Spleen (tissue), 11 donors: ENCODE results near the gene H1-8. TPM values are rescaled to one million over a fixed set of nuclear protein-coding genes. Genes with fewer than 3 reads are reported as not detected.

Source experiments
- DNase-seq: peaks from one replicate; pipeline ENCODE4 v3.0.0-alpha.2; 2020
- H3K27ac ChIP-seq, 8 donors: fragments of 200-600 bp; sonication (generic) in 7 of 8; 1 replicate in 4 of 8; 2 replicates in 4 of 8; pipeline versions ENCODE4 v1.5.0 to v1.8.0; 2016 to 2021; ENCODE audit warnings: inconsistent platforms in 4 of 8, mild to moderate bottlenecking in 4 of 8, moderate library complexity in 1 of 8
- H3K27me3 ChIP-seq, 7 donors: fragments of 200-600 bp; sonication (generic) in 6 of 7; replicated peaks in 1 of 7; 1 replicate in 4 of 7; 2 replicates in 3 of 7; pipeline versions ENCODE4 v1.5.0 to v1.8.0; 2016 to 2021; ENCODE audit warnings: inconsistent platforms in 3 of 7, mild to moderate bottlenecking in 1 of 7
- H3K36me3 ChIP-seq, 6 donors: fragments of 200-600 bp; sonication (generic) in 5 of 6; 1 replicate in 4 of 6; 2 replicates in 2 of 6; pipeline versions ENCODE4 v1.5.0 to v1.8.0; 2016 to 2021; ENCODE audit warnings: inconsistent platforms in 2 of 6
- H3K4me1 ChIP-seq, 6 donors: fragments of 200-600 bp; sonication (generic) in 5 of 6; 1 replicate in 3 of 6; 2 replicates in 3 of 6; pipeline versions ENCODE4 v1.5.0 to v1.8.0; 2016 to 2021; ENCODE audit warnings: inconsistent platforms in 3 of 6
- H3K4me3 ChIP-seq, 8 donors: fragments of 200-600 bp; sonication (generic) in 7 of 8; 1 replicate in 4 of 8; 2 replicates in 4 of 8; pipeline versions ENCODE4 v1.5.0 to v1.8.0; 2016 to 2021; ENCODE audit warnings: inconsistent platforms in 4 of 8, mild to moderate bottlenecking in 4 of 8, moderate library complexity in 2 of 8
- H3K9me3 ChIP-seq, 8 donors: fragments of 200-600 bp; sonication (generic) in 7 of 8; 1 replicate in 4 of 8; 2 replicates in 4 of 8; pipeline versions ENCODE4 v1.5.0 to v1.8.0; 2016 to 2021; ENCODE audit warnings: inconsistent platforms in 4 of 8
- POLR2A ChIP-seq, 3 donors: fragments of 450-650 bp; IDR thresholded peaks; one replicate each; pipeline ENCODE4 v1.5.1; 2017; ENCODE audit warnings: antibody characterized with exemption in 3 of 3, mild to moderate bottlenecking in 1 of 3
- POLR2AphosphoS5 ChIP-seq, 3 donors: sonication (generic); formaldehyde crosslinking; IDR thresholded peaks; one replicate each; pipeline ENCODE4 v1.5.1; 2017; ENCODE audit warnings: antibody characterized with exemption in 3 of 3
- WGBS, 5 donors: extraction: QIAGEN DNeasy Blood & Tissue Kit in 3 of 5; methylation state at CpG; one replicate each; pipeline versions ENCODE4 v1.1.5 to v1.1.7; 2013 to 2018; 5-methylcytosine and 5-hydroxymethylcytosine counted together
- intact Hi-C: fragments of 100-400 bp; cut with DNase I; formaldehyde crosslinking; loops from one replicate; pipeline ENCODE4 v1.15.0; 2023; ENCODE audit warnings: low total_unique reads
- polyA plus RNA-seq, 3 donors: library from polyadenylated mRNA; stranded (reverse); fragments of 200-250 nt; gene quantifications; one replicate each; pipeline ENCODE4 v1.2.1, GENCODE V29; 2013
- total RNA-seq, 7 donors: library from RNA; depleted of rRNA in 3 of 7; stranded (reverse); fragments of >200 nt in 3 of 7; fragmentation: NEBNext Ultra II Directional in 4 of 7; extraction: Animal tissue kit (Norgen Biotek cat#: 25700) in 4 of 7; gene quantifications; one replicate each; pipeline versions ENCODE4 v1.1.0 to v1.2.1, GENCODE V29; 2016 to 2021
- TF ChIP-seq, protein P1 (sequence below), 11 experiments: fragments of 200-600 bp in 7 of 11; fragments of 450-650 bp in 4 of 11; sonication (generic) in 4 of 11; IDR thresholded peaks in 8 of 11; conservative IDR thresholded peaks in 3 of 11; 1 replicate in 7 of 11; 2 replicates in 4 of 11; pipeline versions ENCODE4 v1.4.0 to v1.8.0; 2016 to 2021; ENCODE audit warnings: antibody characterized with exemption in 11 of 11, inconsistent platforms in 4 of 11, mild to moderate bottlenecking in 1 of 11
- donor health status: healthy with polysubstance abuse.
- donor health status: DM: no; HTN: no; CAD: no; lungs with moderate emphysema.
- donor health status: DM: no; HTN: no; CAD: no.
- donor health status: Bipolar disorder and iron deficiency.
- donor health status: healthy.
- donor health status: DM: no; HTN: no; CAD: no.
- donor health status: DM: yes; HTN: yes; CAD: no.

Gene H1-8
- total and polyA plus RNA-seq, 10 donors = not detected

DNA sequence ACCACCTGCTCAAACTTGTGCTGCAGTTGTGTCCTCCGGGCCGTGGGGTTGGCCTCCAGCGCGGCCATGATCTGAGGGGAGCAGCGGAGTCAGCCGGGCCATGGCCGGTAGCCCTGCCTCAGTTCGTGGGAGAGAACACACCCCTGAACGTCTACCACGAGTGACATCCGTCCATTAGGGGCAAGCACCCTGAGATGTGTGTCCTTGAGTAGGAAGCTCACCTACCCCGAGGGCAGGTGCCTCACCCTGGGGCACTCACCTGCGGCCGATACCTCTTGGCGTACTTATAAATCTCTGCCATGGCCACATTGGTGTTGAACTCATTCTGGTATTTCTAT, 13.4 kb downstream of the H1-8 start:
- intact Hi-C loops = no loop called here
- TF ChIP-seq POLR2A (IDR thresholded peaks at IDR 0.05) (no peak), POLR2AphosphoS5 (IDR thresholded peaks at IDR 0.05) (no peak)
- TF ChIP-seq, protein P1, sequence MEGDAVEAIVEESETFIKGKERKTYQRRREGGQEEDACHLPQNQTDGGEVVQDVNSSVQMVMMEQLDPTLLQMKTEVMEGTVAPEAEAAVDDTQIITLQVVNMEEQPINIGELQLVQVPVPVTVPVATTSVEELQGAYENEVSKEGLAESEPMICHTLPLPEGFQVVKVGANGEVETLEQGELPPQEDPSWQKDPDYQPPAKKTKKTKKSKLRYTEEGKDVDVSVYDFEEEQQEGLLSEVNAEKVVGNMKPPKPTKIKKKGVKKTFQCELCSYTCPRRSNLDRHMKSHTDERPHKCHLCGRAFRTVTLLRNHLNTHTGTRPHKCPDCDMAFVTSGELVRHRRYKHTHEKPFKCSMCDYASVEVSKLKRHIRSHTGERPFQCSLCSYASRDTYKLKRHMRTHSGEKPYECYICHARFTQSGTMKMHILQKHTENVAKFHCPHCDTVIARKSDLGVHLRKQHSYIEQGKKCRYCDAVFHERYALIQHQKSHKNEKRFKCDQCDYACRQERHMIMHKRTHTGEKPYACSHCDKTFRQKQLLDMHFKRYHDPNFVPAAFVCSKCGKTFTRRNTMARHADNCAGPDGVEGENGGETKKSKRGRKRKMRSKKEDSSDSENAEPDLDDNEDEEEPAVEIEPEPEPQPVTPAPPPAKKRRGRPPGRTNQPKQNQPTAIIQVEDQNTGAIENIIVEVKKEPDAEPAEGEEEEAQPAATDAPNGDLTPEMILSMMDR (IDR thresholded peaks at IDR 0.05 in 8 of 11, conservative IDR thresholded peaks at IDR 0.05 in 3 of 11) = no peak
- DNase-seq = no peak
- Histone ChIP-seq H3K27ac (peak overlapping the region in 2 of 8 donors; percentile 1 to 11), H3K4me3 (no peak overlapping the region), H3K4me1 (peaks cover 11 to 91% (median 54%) of the 10 kb centered on the region in 6 donors), H3K27me3 (no peaks in the 10 kb centered on the region), H3K9me3 (no peaks in the 10 kb centered on the region), H3K36me3 (peaks cover 0 to 65% (median 22%) of the 10 kb centered on the region in 6 donors)
- 82 to 94% (median 89%) methylated on average over 11 to 15 of the region's 15 CpGs for WGBS, 5 donors

DNA sequence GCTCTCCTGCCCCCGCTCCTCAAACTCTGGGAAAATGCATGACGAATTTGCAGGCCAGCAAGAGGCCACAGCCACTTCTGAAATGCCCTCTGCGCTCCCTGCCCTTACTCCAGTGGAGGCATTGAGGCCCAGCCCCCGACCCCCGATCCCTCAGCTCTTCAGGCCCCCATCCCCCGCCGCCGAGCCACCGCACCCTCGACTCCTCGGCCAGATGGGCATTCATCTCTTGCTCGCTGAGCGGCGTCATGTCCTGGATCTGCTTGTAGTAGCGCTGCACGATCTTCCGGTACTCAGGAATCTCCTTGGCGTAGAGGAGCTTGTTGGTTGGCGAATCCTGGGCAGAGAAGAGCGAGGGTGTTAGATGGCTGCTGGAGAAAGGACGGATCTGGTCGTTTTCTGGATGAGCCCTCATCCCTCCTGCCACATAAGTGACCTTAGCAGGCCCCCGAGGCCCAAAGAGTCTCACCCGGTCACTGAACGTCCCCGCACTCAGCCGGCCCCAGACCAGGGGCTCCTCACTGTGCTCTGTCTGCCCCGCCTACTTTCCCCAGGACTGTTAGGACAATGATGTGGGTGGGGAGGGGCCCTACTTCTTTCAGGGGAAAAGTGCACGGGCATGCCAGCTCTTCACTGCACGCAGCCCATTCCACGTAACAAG, 14.0 kb downstream of the H1-8 start:
- H3K27me3 ChIP-seq = no peaks in the 10 kb centered on the region
- H3K36me3 ChIP-seq = peaks cover 0 to 72% (median 23%) of the 10 kb centered on the region in 6 donors
- H3K4me3 ChIP-seq = no peak overlapping the region
- TF ChIP-seq POLR2AphosphoS5 (IDR thresholded peaks at IDR 0.05) (peak in 1 of 3 donors; percentile 48), POLR2A (IDR thresholded peaks at IDR 0.05) (no peak)
- WGBS, 5 donors = 85 to 92% (median 90%) methylated on average over 30 to 31 of the region's 31 CpGs
- H3K27ac ChIP-seq = peak overlapping the region in 4 of 8 donors; percentile 2 to 76 (median 42)
- H3K4me1 ChIP-seq = peaks cover 15 to 98% (median 61%) of the 10 kb centered on the region in 6 donors
- no peak for DNase-seq
- no peaks in the 10 kb centered on the region for H3K9me3 ChIP-seq
- intact Hi-C loops = no loop called here

DNA sequence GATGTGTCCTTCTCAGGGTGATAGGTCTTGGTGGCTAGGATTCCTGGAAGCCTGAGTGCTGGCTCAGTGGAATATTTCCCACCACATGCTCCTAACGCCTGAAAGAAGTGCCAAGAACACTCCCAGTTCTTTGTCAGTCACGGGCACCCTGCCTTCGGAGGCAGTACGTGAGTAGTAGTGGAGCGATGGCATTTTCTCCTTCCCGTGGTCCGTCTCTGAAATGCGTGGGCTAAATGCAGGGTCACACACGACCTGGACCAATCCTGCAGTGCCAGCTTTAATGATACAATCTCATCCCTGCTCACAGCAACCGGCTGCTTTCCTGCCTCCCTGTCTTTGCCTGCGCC, 14.5 kb downstream of the H1-8 start:
- H3K4me1 ChIP-seq = peaks cover 15 to 100% (median 63%) of the 10 kb centered on the region in 6 donors
- H3K27me3 ChIP-seq = no peaks in the 10 kb centered on the region
- DNase-seq = no peak
- H3K27ac ChIP-seq = peak overlapping the region in 4 of 8 donors; percentile 70 to 79 (median 75)
- 75 to 89% (median 87%) methylated on average over 11 of the region's 11 CpGs for WGBS, 5 donors
- TF ChIP-seq POLR2A (IDR thresholded peaks at IDR 0.05) (no peak), POLR2AphosphoS5 (IDR thresholded peaks at IDR 0.05) (peak in 1 of 3 donors; percentile 16)
- TF ChIP-seq, protein P1 (IDR thresholded peaks at IDR 0.05 in 8 of 11, conservative IDR thresholded peaks at IDR 0.05 in 3 of 11) = no peak
- intact Hi-C loops = no loop called here
- H3K4me3 ChIP-seq = no peak overlapping the region
- no peaks in the 10 kb centered on the region for H3K9me3 ChIP-seq
- H3K36me3 ChIP-seq = peaks cover 0 to 77% (median 27%) of the 10 kb centered on the region in 6 donors

DNA sequence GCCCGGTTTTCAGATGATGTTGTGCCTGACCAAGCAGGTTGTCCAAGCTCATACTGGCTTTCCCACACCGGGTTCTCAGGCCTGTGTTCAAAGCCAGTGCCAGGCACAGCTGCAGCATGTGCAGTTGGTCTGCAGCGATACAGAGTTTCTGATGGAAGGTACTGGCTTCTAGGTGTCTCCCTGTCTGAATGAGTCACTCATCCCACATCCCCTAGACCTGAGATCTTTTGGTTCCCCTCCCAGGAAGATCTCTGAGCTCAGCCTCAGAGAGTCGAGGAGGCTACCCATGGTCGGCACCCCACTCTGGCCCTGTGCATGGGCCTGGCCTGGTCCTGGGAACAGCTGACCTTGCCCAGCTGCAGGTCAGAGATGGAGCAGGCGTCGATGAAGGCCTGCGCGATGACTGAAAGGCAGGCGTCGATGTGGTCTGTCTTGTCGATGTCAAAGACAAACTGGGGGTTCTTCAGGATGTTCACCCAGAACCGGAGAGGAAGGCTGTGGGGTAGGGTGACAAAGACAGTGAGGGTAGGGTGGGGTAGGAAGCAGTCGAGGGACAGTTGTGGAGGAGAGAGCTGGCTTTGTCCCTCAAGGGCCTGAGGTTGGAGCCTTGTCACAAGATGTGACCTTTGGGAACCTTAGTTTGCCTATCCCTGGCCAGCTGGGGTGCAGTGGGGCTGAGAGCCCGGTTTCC, 15.3 kb downstream of the H1-8 start:
- TF ChIP-seq POLR2AphosphoS5 (IDR thresholded peaks at IDR 0.05) (peak in 1 of 3 donors; percentile 36), POLR2A (IDR thresholded peaks at IDR 0.05) (no peak)
- TF ChIP-seq, protein P1 (IDR thresholded peaks at IDR 0.05 in 8 of 11, conservative IDR thresholded peaks at IDR 0.05 in 3 of 11) = no peak
- WGBS, 5 donors = 64 to 75% (median 72%) methylated on average over 14 to 15 of the region's 15 CpGs
- H3K4me1 ChIP-seq = peaks cover 15 to 99% (median 63%) of the 10 kb centered on the region in 6 donors

More for the DNA sequence above, 15.3 kb downstream of the H1-8 start:
- Histone ChIP-seq H3K4me3 (no peak overlapping the region), H3K9me3 (no peaks in the 10 kb centered on the region), H3K27me3 (no peaks in the 10 kb centered on the region), H3K36me3 (peaks cover 0 to 84% (median 33%) of the 10 kb centered on the region in 6 donors), H3K27ac (peak overlapping the region; percentile 22 to 79 (median 70))
- no peak for DNase-seq
- intact Hi-C loops = no loop called here
